Esophagus squamous epithelium (tissue), 4 donors: ENCODE measurements around the gene SLC18A2.

ENCODE experiments used
- POLR2A ChIP-seq, 4 donors: fragments of 450-650 bp; IDR thresholded peaks; one replicate each; pipeline ENCODE4 v1.6.1; 2017; ENCODE audit warnings: antibody characterized with exemption in 4 of 4, mild to moderate bottlenecking in 4 of 4, moderate library complexity in 3 of 4
- TF ChIP-seq, protein P1 (sequence below), 6 experiments: fragments of 450-650 bp in 4 of 6; fragments of 200-600 bp in 2 of 6; sonication (generic) in 2 of 6; IDR thresholded peaks; one replicate each; pipeline ENCODE4 v1.5.1; 2016 to 2019; ENCODE audit warnings: antibody characterized with exemption in 6 of 6, mild to moderate bottlenecking in 4 of 6, moderate library complexity in 4 of 6

DNA sequence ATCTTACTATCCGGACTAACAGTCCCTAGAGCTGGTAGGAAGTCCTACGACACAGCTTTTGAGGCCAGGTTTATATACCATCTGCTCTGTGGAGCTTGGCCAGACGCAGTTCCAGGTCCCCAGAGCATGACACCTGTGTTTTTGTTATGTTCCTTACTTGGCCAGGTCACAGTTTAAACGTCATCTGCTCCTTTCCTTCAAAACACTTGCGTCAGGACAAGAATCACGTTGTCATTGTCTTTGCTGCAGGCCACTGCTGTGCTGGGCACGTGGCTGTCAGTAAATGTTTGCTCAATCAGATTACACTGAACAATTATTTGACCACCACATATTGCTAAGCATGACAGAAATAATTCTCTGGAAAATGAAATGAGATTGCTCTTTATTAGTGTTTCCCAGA is 23.9 kb downstream of the SLC18A2 start:
- TF ChIP-seq, protein P1, sequence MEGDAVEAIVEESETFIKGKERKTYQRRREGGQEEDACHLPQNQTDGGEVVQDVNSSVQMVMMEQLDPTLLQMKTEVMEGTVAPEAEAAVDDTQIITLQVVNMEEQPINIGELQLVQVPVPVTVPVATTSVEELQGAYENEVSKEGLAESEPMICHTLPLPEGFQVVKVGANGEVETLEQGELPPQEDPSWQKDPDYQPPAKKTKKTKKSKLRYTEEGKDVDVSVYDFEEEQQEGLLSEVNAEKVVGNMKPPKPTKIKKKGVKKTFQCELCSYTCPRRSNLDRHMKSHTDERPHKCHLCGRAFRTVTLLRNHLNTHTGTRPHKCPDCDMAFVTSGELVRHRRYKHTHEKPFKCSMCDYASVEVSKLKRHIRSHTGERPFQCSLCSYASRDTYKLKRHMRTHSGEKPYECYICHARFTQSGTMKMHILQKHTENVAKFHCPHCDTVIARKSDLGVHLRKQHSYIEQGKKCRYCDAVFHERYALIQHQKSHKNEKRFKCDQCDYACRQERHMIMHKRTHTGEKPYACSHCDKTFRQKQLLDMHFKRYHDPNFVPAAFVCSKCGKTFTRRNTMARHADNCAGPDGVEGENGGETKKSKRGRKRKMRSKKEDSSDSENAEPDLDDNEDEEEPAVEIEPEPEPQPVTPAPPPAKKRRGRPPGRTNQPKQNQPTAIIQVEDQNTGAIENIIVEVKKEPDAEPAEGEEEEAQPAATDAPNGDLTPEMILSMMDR (IDR thresholded peaks at IDR 0.05) = no peak
- TF ChIP-seq POLR2A (IDR thresholded peaks at IDR 0.05) = no peak
